ENCODE data around the gene APPL2. TPM values are rescaled to one million over a fixed set of nuclear protein-coding genes. Genes with fewer than 3 reads are reported as not detected.

Gene APPL2
- polyA plus RNA-seq, 1 donor from 2014 or later = 47.0 TPM

- H3K9ac ChIP-seq (ENCODE audit: low read length) = no peak overlapping the region
- no peaks in the 10 kb centered on the region for H3K36me3 ChIP-seq (ENCODE audit: insufficient read depth, low read length)
- no peaks in the 10 kb centered on the region for H3K9me3 ChIP-seq (ENCODE audit: low read length)
Observed at GRCh38 chr12:105156260-105156659, 79.7 kb downstream of the APPL2 start.

GRCh38 chr12:105142259-105142658, 93.7 kb downstream of the APPL2 start:
- Histone ChIP-seq H3K9me2 (ENCODE audit: insufficient read depth, low read length) (no peaks in the 10 kb centered on the region), H3F3A (ENCODE audit: insufficient read depth, low read length, poor library complexity, severe bottlenecking) (no peaks in the 10 kb centered on the region), H3K79me2 (replicated peaks; ENCODE audit: insufficient read depth, low read length) (no peaks in the 10 kb centered on the region), H3K9ac (ENCODE audit: low read length) (no peak overlapping the region), H2AFZ (ENCODE audit: low read depth, low read length) (no peak overlapping the region), H3K36me3 (ENCODE audit: insufficient read depth, low read length) (peaks cover 4% of the 10 kb centered on the region), H3K4me3 (ENCODE audit: low read length) (no peak overlapping the region), H3K27me3 (ENCODE audit: insufficient read depth, low read depth, low read length) (no peaks in the 10 kb centered on the region), H3K4me2 (ENCODE audit: low read length) (no peak overlapping the region), H3K9me3 (ENCODE audit: low read length) (no peaks in the 10 kb centered on the region), H4K20me1 (ENCODE audit: insufficient read depth) (no peaks in the 10 kb centered on the region), H3K27ac (ENCODE audit: low read length) (no peak overlapping the region)
- no peak for TF ChIP-seq CTCF (IDR thresholded peaks at IDR 0.05; ENCODE audit: poor library complexity, severe bottlenecking)
- no peak for TF ChIP-seq POLR2AphosphoS5 (IDR thresholded peaks at IDR 0.05)
- no peak for TF ChIP-seq RAD21 (conservative IDR thresholded peaks at IDR 0.05)
- TF ChIP-seq EP300 (conservative IDR thresholded peaks at IDR 0.05; ENCODE audit: poor library complexity, severe bottlenecking) = no peak
- no peak for TF ChIP-seq TAF1 (IDR thresholded peaks at IDR 0.05; ENCODE audit: low read depth)
- TF ChIP-seq MXI1 (conservative IDR thresholded peaks at IDR 0.05; ENCODE audit: poor library complexity, severe bottlenecking) = no peak
- no peak for TF ChIP-seq SMC3 (conservative IDR thresholded peaks at IDR 0.05; ENCODE audit: poor library complexity)

More at GRCh38 chr12:105156260-105156659, 79.7 kb downstream of the APPL2 start:
- Histone ChIP-seq H3F3A (ENCODE audit: insufficient read depth, low read length, poor library complexity, severe bottlenecking) (no peaks in the 10 kb centered on the region), H3K27me3 (ENCODE audit: insufficient read depth, low read depth, low read length) (no peaks in the 10 kb centered on the region), H3K9me2 (ENCODE audit: insufficient read depth, low read length) (no peaks in the 10 kb centered on the region), H3K4me2 (ENCODE audit: low read length) (no peak overlapping the region), H3K79me2 (replicated peaks; ENCODE audit: insufficient read depth, low read length) (no peaks in the 10 kb centered on the region), H3K27ac (ENCODE audit: low read length) (no peak overlapping the region), H2AFZ (ENCODE audit: low read depth, low read length) (no peak overlapping the region), H3K4me3 (ENCODE audit: low read length) (no peak overlapping the region), H4K20me1 (ENCODE audit: insufficient read depth) (no peaks in the 10 kb centered on the region)
- no peak for TF ChIP-seq CTCF (IDR thresholded peaks at IDR 0.05; ENCODE audit: poor library complexity, severe bottlenecking)
- TF ChIP-seq SMC3 (conservative IDR thresholded peaks at IDR 0.05; ENCODE audit: poor library complexity) = no peak
- no peak for TF ChIP-seq MXI1 (conservative IDR thresholded peaks at IDR 0.05; ENCODE audit: poor library complexity, severe bottlenecking)
- TF ChIP-seq REST (IDR thresholded peaks at IDR 0.05; ENCODE audit: borderline replicate concordance) = no peak
- no peak for TF ChIP-seq POLR2AphosphoS5 (IDR thresholded peaks at IDR 0.05)
- no peak for TF ChIP-seq TAF1 (IDR thresholded peaks at IDR 0.05; ENCODE audit: low read depth)
- no peak for TF ChIP-seq EZH2 (IDR thresholded peaks at IDR 0.05; ENCODE audit: borderline replicate concordance, insufficient read depth, low read length, poor library complexity, severe bottlenecking)
- no peak for TF ChIP-seq EP300 (conservative IDR thresholded peaks at IDR 0.05; ENCODE audit: poor library complexity, severe bottlenecking)
- no peak for TF ChIP-seq RAD21 (conservative IDR thresholded peaks at IDR 0.05)
